HepG2 (cell line): Measurements from ENCODE around the gene GFAP. TPM values are rescaled to one million over a fixed set of nuclear protein-coding genes. Genes with fewer than 3 reads are reported as not detected.

Experiments used
- ATAC-seq: fragments of 200-7000 bp; cut with Tn5 transposase; 3 replicates; pipeline ENCODE4 v1.9.1; 2020; ENCODE audit warnings: mild to moderate bottlenecking, moderate library complexity
- BruUV-seq: library from RNA; stranded (reverse); fragments of 400-500 nt; replicated peaks from 2 replicates; lab custom pipeline; 2021; lab: Mats Ljungman, UMichigan
- CTCF ChIA-PET: fragments of 300-600 bp; formaldehyde crosslinking; extraction: SDS; loops from one replicate; lab custom pipeline; 2021; ENCODE audit warnings: low total read pairs, inconsistent platforms, low intra/inter-chr PET ratio; lab: Yijun Ruan, JAX
- POLR2A ChIA-PET: fragments of 350-600 bp; sonication (Branson Sonifier 250); formaldehyde crosslinking; loops from one replicate; lab custom pipeline; 2020; ENCODE audit warnings: antibody characterized with exemption, inconsistent platforms; lab: Yijun Ruan, JAX
- DNase-seq: peaks from one replicate; pipeline ENCODE4 v3.0.0-alpha.2; 2015; ENCODE audit warnings: low spot score
- FAIRE-seq: peaks from 3 replicates; lab custom pipeline; 2011; peaks lifted over from hg19 to GRCh38; lab: Jason Lieb, UNC
- H2AFZ ChIP-seq: one replicate; pipeline ENCODE4 v1.6.1; 2011; ENCODE audit warnings: low read length, inconsistent platforms
- H3K27ac ChIP-seq: fragments of 300-600 bp; 3 replicates; pipeline ENCODE4 v1.8.0; 2011; ENCODE audit warnings: mixed run types, mild to moderate bottlenecking, mixed read lengths, low read length, inconsistent platforms; ENCODE audit not compliant: insufficient read depth; ENCODE audit errors: extremely low read length
- H3K27me3 ChIP-seq, 2 experiments: fragments of 200-600 bp in 1 of 2; 2 replicates in 1 of 2; 3 replicates in 1 of 2; pipeline versions ENCODE4 v1.6.0 to v1.8.0; 2011; ENCODE audit warnings: low read length in 2 of 2, mild to moderate bottlenecking in 2 of 2, moderate library complexity in 2 of 2, inconsistent platforms in 1 of 2; ENCODE audit not compliant: insufficient read depth in 2 of 2, control insufficient read depth in 1 of 2
- H3K36me3 ChIP-seq, 2 experiments: fragments of 200-600 bp in 1 of 2; replicated peaks in 1 of 2; 2 replicates in 1 of 2; 3 replicates in 1 of 2; pipeline versions ENCODE4 v1.5.1 to v1.8.0; 2011; ENCODE audit warnings: low read length in 2 of 2, inconsistent platforms in 1 of 2; ENCODE audit not compliant: insufficient read depth in 2 of 2, control insufficient read depth in 1 of 2
- H3K4me1 ChIP-seq: 2 replicates; pipeline ENCODE4 v1.5.1; 2012; ENCODE audit warnings: low read length, inconsistent platforms; ENCODE audit not compliant: insufficient read depth
- H3K4me2 ChIP-seq: 2 replicates; pipeline ENCODE4 v1.6.0; 2011; ENCODE audit warnings: low read depth, low read length, inconsistent platforms
- H3K4me3 ChIP-seq, 3 experiments: fragments of 200-600 bp in 1 of 3; sonication (generic), shearing (Covaris generic) in 1 of 3; replicated peaks in 1 of 3; 2 replicates each; pipeline ENCODE4 v1.5.1; 2011 to 2016; ENCODE audit warnings: low read length in 3 of 3, inconsistent platforms in 2 of 3, low read depth in 2 of 3, mild to moderate bottlenecking in 2 of 3, control low read depth in 1 of 3, mixed read lengths in 1 of 3; ENCODE audit not compliant: insufficient read depth in 1 of 3
- H3K79me2 ChIP-seq: one replicate; pipeline ENCODE4 v1.6.1; 2011; ENCODE audit warnings: low read length, inconsistent platforms; ENCODE audit not compliant: insufficient read depth
- H3K9ac ChIP-seq: 2 replicates; pipeline ENCODE4 v1.6.0; 2011; ENCODE audit warnings: mild to moderate bottlenecking, low read depth, low read length, inconsistent platforms; ENCODE audit not compliant: insufficient read depth
- H3K9me3 ChIP-seq: 2 replicates; pipeline ENCODE4 v1.5.1; 2012; ENCODE audit warnings: mild to moderate bottlenecking, low read length
- H4K20me1 ChIP-seq: 2 replicates; pipeline ENCODE4 v1.6.0; 2011; ENCODE audit warnings: inconsistent platforms, mild to moderate bottlenecking, low read length, moderate library complexity; ENCODE audit not compliant: insufficient read depth
- MIER3 ChIP-seq: IDR thresholded peaks from 2 replicates; pipeline ENCODE4 v1.6.1; 2016; ENCODE audit warnings: missing compliant biosample characterization, borderline replicate concordance
- NFATC3 ChIP-seq: sonication (generic); formaldehyde crosslinking; IDR thresholded peaks from 2 replicates; pipeline ENCODE4 v1.5.1; 2020; ENCODE audit warnings: mild to moderate bottlenecking, missing genetic modification reagents
- SRSF9 ChIP-seq: fragments of 200-400 bp; formaldehyde crosslinking; IDR thresholded peaks from 2 replicates; pipeline ENCODE4 v1.6.1; 2018; ENCODE audit warnings: borderline replicate concordance, mild to moderate bottlenecking, low read depth, low read length; ENCODE audit not compliant: insufficient read depth, poor library complexity, severe bottlenecking
- SYNCRIP ChIP-seq: fragments of 200-400 bp; formaldehyde crosslinking; IDR thresholded peaks from 2 replicates; pipeline ENCODE4 v1.6.1; 2018; ENCODE audit warnings: mild to moderate bottlenecking, low read depth, low read length; ENCODE audit not compliant: insufficient read depth
- ZNF510 ChIP-seq: sonication (generic); formaldehyde crosslinking; IDR thresholded peaks from 2 replicates; pipeline ENCODE4 v1.4.0; 2020; ENCODE audit warnings: low read depth, mild to moderate bottlenecking, missing genetic modification reagents
- ZNF549 ChIP-seq: sonication (generic); formaldehyde crosslinking; IDR thresholded peaks from 2 replicates; pipeline ENCODE4 v1.5.0; 2020; ENCODE audit warnings: missing genetic modification reagents
- ZNF619 ChIP-seq: sonication (generic); formaldehyde crosslinking; IDR thresholded peaks from 2 replicates; pipeline ENCODE4 v1.4.0; 2020; ENCODE audit warnings: mild to moderate bottlenecking, missing genetic modification reagents
- ZNF629 ChIP-seq: sonication (generic); formaldehyde crosslinking; conservative IDR thresholded peaks from 2 replicates; pipeline ENCODE4 v1.5.0; 2020; ENCODE audit warnings: missing genetic modification reagents
- ZNF709 ChIP-seq: sonication (generic); formaldehyde crosslinking; IDR thresholded peaks from 2 replicates; pipeline ENCODE4 v1.5.0; 2020; ENCODE audit warnings: mild to moderate bottlenecking, missing genetic modification reagents
- ZZZ3 ChIP-seq: sonication (generic); formaldehyde crosslinking; IDR thresholded peaks from 2 replicates; pipeline ENCODE4 v1.4.0; 2020; ENCODE audit warnings: missing genetic modification reagents, mild to moderate bottlenecking, borderline replicate concordance
- WGBS: methylation state at CpG from one replicate; pipeline ENCODE4 v1.1.6; 2017; ENCODE audit warnings: low lambda C conversion rate; 5-methylcytosine and 5-hydroxymethylcytosine counted together
- in situ Hi-C: cut with HindIII; loops from 2 replicates; pipeline ENCODE4 v1.10.0; 2017; ENCODE audit warnings: low pct_unique_long_range_greater_than_20kb; ENCODE audit not compliant: extremely low pct_ligation_motif_present
- intact Hi-C: fragments of 100-400 bp; cut with micrococcal nuclease; formaldehyde crosslinking; loops from one replicate; pipeline ENCODE4 v1.10.0; 2022; ENCODE audit not compliant: unreplicated experiment
- polyA plus RNA-seq, 8 experiments: library from polyadenylated mRNA; depleted of rRNA in 3 of 8; stranded (reverse) in 7 of 8; unstranded in 1 of 8; fragments of >200 nt; fragmentation: Illumina TruSeq in 4 of 8; extraction: Trizol in 4 of 8; gene quantifications; 2 replicates each; pipeline versions ENCODE4 v1.2.1 to v1.2.3, GENCODE V29; 2011 to 2016; ENCODE audit warnings: low read depth in 4 of 8, missing spikeins in 1 of 8, mixed read lengths in 1 of 8; ENCODE audit not compliant: insufficient read depth in 1 of 8
- total RNA-seq, 5 experiments: library from RNA; depleted of rRNA; stranded (reverse); fragments of >200 nt; fragmentation: Illumina TruSeq; extraction: Trizol; gene quantifications; 2 replicates each; pipeline ENCODE4 v1.2.3, GENCODE V29; 2016; ENCODE audit warnings: low read depth in 1 of 5
- TF ChIP-seq, protein P1 (sequence below): IDR thresholded peaks from 2 replicates; pipeline ENCODE4 v1.6.1; 2018; ENCODE audit warnings: missing genetic modification reagents, mild to moderate bottlenecking, missing compliant biosample characterization
- TF ChIP-seq, protein P2 (sequence below): sonication (generic); formaldehyde crosslinking; IDR thresholded peaks from 2 replicates; pipeline ENCODE4 v1.5.0; 2020; ENCODE audit warnings: missing genetic modification reagents, mild to moderate bottlenecking, borderline replicate concordance

GFAP gene
- total and polyA plus RNA-seq, 2 of the 13 experiments (the other 11 are each of a cell fraction or from before 2014, with no cell fraction given) = 0.11 to 0.29 TPM

DNA sequence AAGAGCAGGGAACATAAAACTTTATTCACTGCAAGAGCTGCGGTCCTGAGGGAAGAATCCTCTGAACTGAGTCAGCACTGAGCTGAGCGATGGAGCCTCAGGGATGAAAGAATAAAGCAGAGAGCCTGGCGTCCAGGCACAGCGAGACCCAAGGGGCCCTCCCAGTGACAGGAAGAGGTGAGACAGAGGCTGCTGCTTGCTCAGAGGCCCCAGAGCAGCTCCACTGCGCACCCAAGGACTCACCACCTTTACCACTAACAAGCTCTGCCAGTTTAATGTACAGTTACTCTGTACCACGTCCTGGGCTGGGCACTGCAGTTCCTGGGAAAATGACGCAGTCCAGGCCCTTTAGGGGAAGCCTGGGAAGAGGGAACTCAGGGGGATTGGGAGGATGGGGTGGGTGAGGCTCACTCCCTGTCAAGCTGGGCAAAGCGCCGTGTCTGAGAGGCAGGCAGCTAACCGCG is 5.6 kb downstream of the GFAP start:
- ChIA-PET POLR2A (interaction anchor here (0.9 to 1.2 kb wide), 2 partner anchors 11 to 141 kb away, joined by 3 read pairs; partner anchors contain the start of gene EFTUD2), CTCF (no interaction called here)
- BruUV-seq = no TSS peak
- no peak overlapping the region for H3K4me2 ChIP-seq
- intact Hi-C loops = loop anchor here (10.0 kb wide), 1 partner anchor 185 kb away; no protein-coding TSS in a partner anchor
- H4K20me1 ChIP-seq = no peaks in the 10 kb centered on the region; the same call in 1 of the 2 replicates
- peaks cover 72% of the 10 kb centered on the region for H3K4me1 ChIP-seq
- no peaks in the 10 kb centered on the region for H3K79me2 ChIP-seq
- 46% methylated on average over 11 of the region's 11 CpGs for WGBS
- H3K36me3 ChIP-seq = no peaks in the 10 kb centered on the region
- DNase-seq = no peak
- TF ChIP-seq ZZZ3 (CRISPR knock-in tag) = no peak
- no peak for TF ChIP-seq MIER3 (CRISPR knock-in tag)
- no peak for TF ChIP-seq ZNF619 (CRISPR knock-in tag)
- no peak for TF ChIP-seq SYNCRIP
- no peak for TF ChIP-seq ZNF709 (CRISPR knock-in tag)
- TF ChIP-seq ZNF549 (CRISPR knock-in tag) = no peak
- no peak for TF ChIP-seq SRSF9
- TF ChIP-seq ZNF629 (CRISPR knock-in tag) = no peak
- TF ChIP-seq, protein P1, sequence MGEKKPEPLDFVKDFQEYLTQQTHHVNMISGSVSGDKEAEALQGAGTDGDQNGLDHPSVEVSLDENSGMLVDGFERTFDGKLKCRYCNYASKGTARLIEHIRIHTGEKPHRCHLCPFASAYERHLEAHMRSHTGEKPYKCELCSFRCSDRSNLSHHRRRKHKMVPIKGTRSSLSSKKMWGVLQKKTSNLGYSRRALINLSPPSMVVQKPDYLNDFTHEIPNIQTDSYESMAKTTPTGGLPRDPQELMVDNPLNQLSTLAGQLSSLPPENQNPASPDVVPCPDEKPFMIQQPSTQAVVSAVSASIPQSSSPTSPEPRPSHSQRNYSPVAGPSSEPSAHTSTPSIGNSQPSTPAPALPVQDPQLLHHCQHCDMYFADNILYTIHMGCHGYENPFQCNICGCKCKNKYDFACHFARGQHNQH (CRISPR knock-in tag) = no peak
- TF ChIP-seq, protein P2, sequence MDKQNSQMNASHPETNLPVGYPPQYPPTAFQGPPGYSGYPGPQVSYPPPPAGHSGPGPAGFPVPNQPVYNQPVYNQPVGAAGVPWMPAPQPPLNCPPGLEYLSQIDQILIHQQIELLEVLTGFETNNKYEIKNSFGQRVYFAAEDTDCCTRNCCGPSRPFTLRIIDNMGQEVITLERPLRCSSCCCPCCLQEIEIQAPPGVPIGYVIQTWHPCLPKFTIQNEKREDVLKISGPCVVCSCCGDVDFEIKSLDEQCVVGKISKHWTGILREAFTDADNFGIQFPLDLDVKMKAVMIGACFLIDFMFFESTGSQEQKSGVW (CRISPR knock-in tag) = no peak
- TF ChIP-seq NFATC3 (CRISPR knock-in tag) = no peak
- TF ChIP-seq ZNF510 (CRISPR knock-in tag) = no peak
- H3K27me3 ChIP-seq = peaks cover 13 to 56% of the 10 kb centered on the region in 2 experiments; a peak in 4 of 5 replicates
- no peak overlapping the region for H3K9ac ChIP-seq
- H3K27ac ChIP-seq = no peak overlapping the region
- no peak overlapping the region for H3K4me3 ChIP-seq
- no peaks in the 10 kb centered on the region for H3K9me3 ChIP-seq
- ATAC-seq = no peak
- no peak for FAIRE-seq
- in situ Hi-C loops = no loop called here
- H2AFZ ChIP-seq = no peak overlapping the region
